Sigmoid colon (tissue), 7 donors: Measurements from ENCODE around the gene GDPD5. TPM values are rescaled to one million over a fixed set of nuclear protein-coding genes. Genes with fewer than 3 reads are reported as not detected.

Experiments used
- DNase-seq: peaks from one replicate; pipeline ENCODE4 v3.0.0-alpha.2; 2019
- H3K27ac ChIP-seq, 4 donors: fragments of 200-600 bp; sonication (generic); one replicate each; pipeline ENCODE4 v1.5.1; 2016 to 2019; ENCODE audit warnings: mild to moderate bottlenecking in 1 of 4
- H3K27me3 ChIP-seq, 3 donors: fragments of 200-600 bp; sonication (generic); one replicate each; pipeline ENCODE4 v1.5.1; 2019; ENCODE audit warnings: mild to moderate bottlenecking in 1 of 3
- H3K36me3 ChIP-seq, 4 donors: fragments of 200-600 bp; sonication (generic); one replicate each; pipeline ENCODE4 v1.5.1; 2016 to 2019
- H3K4me1 ChIP-seq, 4 donors: fragments of 200-600 bp; sonication (generic); one replicate each; pipeline ENCODE4 v1.5.1; 2017 to 2019
- H3K4me3 ChIP-seq, 4 donors: fragments of 200-600 bp; sonication (generic); one replicate each; pipeline ENCODE4 v1.5.1; 2017 to 2019; ENCODE audit warnings: mild to moderate bottlenecking in 2 of 4, moderate library complexity in 1 of 4
- H3K9me3 ChIP-seq, 4 donors: fragments of 200-600 bp in 3 of 4; sonication (generic) in 3 of 4; one replicate each; pipeline versions ENCODE4 v1.5.1 to v1.6.1; 2013 to 2019
- EP300 ChIP-seq, 4 donors: sonication (generic); formaldehyde crosslinking; IDR thresholded peaks; one replicate each; pipeline ENCODE4 v1.6.1; 2017; ENCODE audit warnings: antibody characterized with exemption in 4 of 4
- POLR2A ChIP-seq, 2 donors: fragments of 450-650 bp; IDR thresholded peaks; one replicate each; pipeline ENCODE4 v1.6.1; 2016; ENCODE audit warnings: antibody characterized with exemption in 2 of 2, mild to moderate bottlenecking in 2 of 2, moderate library complexity in 2 of 2
- POLR2AphosphoS5 ChIP-seq, 4 donors: sonication (generic); formaldehyde crosslinking; IDR thresholded peaks; one replicate each; pipeline ENCODE4 v1.6.1; 2017; ENCODE audit warnings: antibody characterized with exemption in 4 of 4
- WGBS, 2 donors: extraction: QIAGEN DNeasy Blood & Tissue Kit; methylation state at CpG; one replicate each; pipeline ENCODE4 v1.1.7; 2013; 5-methylcytosine and 5-hydroxymethylcytosine counted together
- intact Hi-C: fragments of 100-400 bp; cut with DNase I; formaldehyde crosslinking; loops from one replicate; pipeline ENCODE4 v1.15.1; 2023
- polyA plus RNA-seq, 3 donors: library from polyadenylated mRNA; stranded (reverse); fragments of 200-250 nt; gene quantifications; one replicate each; pipeline ENCODE4 v1.2.3, GENCODE V29; 2013
- total RNA-seq, 4 donors: library from RNA; depleted of rRNA; stranded (reverse); fragments of >200 nt; gene quantifications; one replicate each; pipeline ENCODE4 v1.1.0, GENCODE V29; 2016
- TF ChIP-seq, protein P1 (sequence below), 4 experiments: fragments of 450-650 bp in 3 of 4; fragments of 200-600 bp in 1 of 4; IDR thresholded peaks; one replicate each; pipeline ENCODE4 v1.5.1; 2016 to 2019; ENCODE audit warnings: antibody characterized with exemption in 4 of 4, mild to moderate bottlenecking in 3 of 4, moderate library complexity in 2 of 4
- donor health status: healthy with polysubstance abuse.
- donor health status: Bipolar disorder and iron deficiency.
- donor health status: healthy.

GDPD5 gene
- total and polyA plus RNA-seq, 7 donors, result 2.4 to 8.1 (median 5.8) TPM; not detected in 1

DNA sequence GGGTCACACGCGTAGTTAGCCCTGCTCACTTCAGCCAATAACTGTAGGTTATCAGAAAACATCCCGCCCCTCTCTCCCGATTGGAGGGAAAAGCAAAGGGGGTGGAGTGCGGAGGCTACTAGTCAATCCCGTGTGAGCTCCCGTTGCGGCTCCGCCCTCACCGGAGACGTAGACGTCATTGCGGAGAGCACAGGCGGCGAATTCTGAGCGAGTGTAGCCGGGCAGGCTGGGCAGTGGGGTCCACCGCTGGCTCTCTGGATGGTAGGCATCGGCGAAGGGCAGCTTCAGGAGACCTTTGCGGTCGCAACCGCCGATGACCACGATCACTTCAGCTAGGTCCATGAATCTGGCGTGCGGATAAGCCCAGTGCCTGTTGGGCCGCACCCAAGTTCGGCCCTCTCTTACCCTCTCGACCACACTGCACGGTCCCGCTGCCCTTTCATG is 97.4 kb downstream of the GDPD5 start:
- Histone ChIP-seq H3K9me3 (peaks cover 0 to 4% (median 0%) of the 10 kb centered on the region in 4 donors), H3K27me3 (peaks cover 9 to 48% (median 44%) of the 10 kb centered on the region in 3 donors), H3K4me1 (peaks cover 0 to 29% (median 18%) of the 10 kb centered on the region in 4 donors), H3K36me3 (peaks cover 0 to under 1% (median 0%) of the 10 kb centered on the region in 4 donors), H3K4me3 (peak overlapping the region; percentile 21 to 48 (median 42)), H3K27ac (peak overlapping the region in 3 of 4 donors; percentile 20 to 60 (median 25))
- TF ChIP-seq EP300 (IDR thresholded peaks at IDR 0.05), result no peak
- peak; percentile 21 to 36 for TF ChIP-seq POLR2A (IDR thresholded peaks at IDR 0.05)
- peak in 3 of 4 donors; percentile 60 to 71 (median 63) for TF ChIP-seq POLR2AphosphoS5 (IDR thresholded peaks at IDR 0.05)
- peak; percentile 92 for DNase-seq
- intact Hi-C loops, result no loop called here
- 25 to 42% methylated on average over 32 of the region's 32 CpGs for whole genome bisulfite sequencing, 2 donors

DNA sequence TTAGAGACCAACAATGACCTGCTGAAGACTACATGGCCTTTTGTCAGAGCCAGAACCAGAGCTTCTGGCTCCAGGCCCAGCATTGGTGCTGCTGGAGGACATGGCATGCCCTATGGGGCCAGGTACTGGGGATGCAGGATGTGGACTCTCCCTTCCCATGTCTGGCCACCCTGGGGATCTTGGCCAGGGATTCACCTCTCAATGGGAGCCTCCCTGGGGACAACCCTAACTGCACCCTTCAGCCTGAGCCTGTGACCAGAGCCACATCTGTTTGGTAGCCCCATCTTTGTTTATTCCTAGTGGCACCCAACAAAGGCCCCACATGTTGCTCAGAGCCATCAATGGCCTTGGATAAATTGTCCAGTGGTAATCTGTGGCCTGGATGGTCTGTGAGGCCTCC is 98.6 kb downstream of the GDPD5 start:
- H3K9me3 ChIP-seq, result peaks cover 0 to 4% (median 0%) of the 10 kb centered on the region in 4 donors
- no peak overlapping the region for H3K27ac ChIP-seq
- H3K4me1 ChIP-seq, result peaks cover 0 to 29% (median 21%) of the 10 kb centered on the region in 4 donors
- no peak overlapping the region for H3K4me3 ChIP-seq
- peaks cover 9 to 37% (median 35%) of the 10 kb centered on the region in 3 donors for H3K27me3 ChIP-seq
- intact Hi-C loops, result no loop called here
- DNase-seq, result no peak
- no peak for TF ChIP-seq EP300 (IDR thresholded peaks at IDR 0.05)
- TF ChIP-seq, protein P1, sequence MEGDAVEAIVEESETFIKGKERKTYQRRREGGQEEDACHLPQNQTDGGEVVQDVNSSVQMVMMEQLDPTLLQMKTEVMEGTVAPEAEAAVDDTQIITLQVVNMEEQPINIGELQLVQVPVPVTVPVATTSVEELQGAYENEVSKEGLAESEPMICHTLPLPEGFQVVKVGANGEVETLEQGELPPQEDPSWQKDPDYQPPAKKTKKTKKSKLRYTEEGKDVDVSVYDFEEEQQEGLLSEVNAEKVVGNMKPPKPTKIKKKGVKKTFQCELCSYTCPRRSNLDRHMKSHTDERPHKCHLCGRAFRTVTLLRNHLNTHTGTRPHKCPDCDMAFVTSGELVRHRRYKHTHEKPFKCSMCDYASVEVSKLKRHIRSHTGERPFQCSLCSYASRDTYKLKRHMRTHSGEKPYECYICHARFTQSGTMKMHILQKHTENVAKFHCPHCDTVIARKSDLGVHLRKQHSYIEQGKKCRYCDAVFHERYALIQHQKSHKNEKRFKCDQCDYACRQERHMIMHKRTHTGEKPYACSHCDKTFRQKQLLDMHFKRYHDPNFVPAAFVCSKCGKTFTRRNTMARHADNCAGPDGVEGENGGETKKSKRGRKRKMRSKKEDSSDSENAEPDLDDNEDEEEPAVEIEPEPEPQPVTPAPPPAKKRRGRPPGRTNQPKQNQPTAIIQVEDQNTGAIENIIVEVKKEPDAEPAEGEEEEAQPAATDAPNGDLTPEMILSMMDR (IDR thresholded peaks at IDR 0.05), result no peak
- no peak for TF ChIP-seq POLR2AphosphoS5 (IDR thresholded peaks at IDR 0.05)
- TF ChIP-seq POLR2A (IDR thresholded peaks at IDR 0.05), result no peak
- peaks cover 0 to 10% (median 0%) of the 10 kb centered on the region in 4 donors for H3K36me3 ChIP-seq

DNA sequence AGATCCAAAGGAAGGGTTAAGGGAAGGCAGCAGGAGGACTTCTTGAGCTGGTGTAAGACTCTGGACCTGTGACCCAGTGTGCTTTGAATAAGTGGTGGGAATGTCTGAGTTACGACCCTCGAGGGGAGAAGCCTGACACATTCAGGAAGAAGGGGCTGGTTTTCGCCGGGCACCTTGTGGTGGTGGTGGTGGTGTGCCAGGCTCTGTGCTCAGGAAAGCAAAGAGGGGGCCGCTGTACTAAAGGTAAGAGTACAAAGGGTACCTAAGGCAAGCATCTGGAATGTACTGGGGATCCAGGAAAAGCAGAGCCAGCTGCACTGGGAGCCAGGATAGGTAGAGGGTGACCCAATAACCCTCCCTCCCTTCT is 99.0 kb downstream of the GDPD5 start:
- H3K36me3 ChIP-seq, result peaks cover 0 to 10% (median 0%) of the 10 kb centered on the region in 4 donors
- TF ChIP-seq, protein P1 (IDR thresholded peaks at IDR 0.05), result no peak
- TF ChIP-seq POLR2AphosphoS5 (IDR thresholded peaks at IDR 0.05) (no peak), POLR2A (IDR thresholded peaks at IDR 0.05) (no peak), EP300 (IDR thresholded peaks at IDR 0.05) (no peak)
- intact Hi-C loops, result no loop called here
- WGBS, 2 donors, result 91 to 92% methylated on average over 5 of the region's 5 CpGs
- H3K4me1 ChIP-seq, result peaks cover 0 to 29% (median 23%) of the 10 kb centered on the region in 4 donors
- no peak for DNase-seq
- peaks cover 9 to 32% (median 30%) of the 10 kb centered on the region in 3 donors for H3K27me3 ChIP-seq
- H3K9me3 ChIP-seq, result peaks cover 0 to 4% (median 0%) of the 10 kb centered on the region in 4 donors
- no peak overlapping the region for H3K27ac ChIP-seq
- H3K4me3 ChIP-seq, result no peak overlapping the region

DNA sequence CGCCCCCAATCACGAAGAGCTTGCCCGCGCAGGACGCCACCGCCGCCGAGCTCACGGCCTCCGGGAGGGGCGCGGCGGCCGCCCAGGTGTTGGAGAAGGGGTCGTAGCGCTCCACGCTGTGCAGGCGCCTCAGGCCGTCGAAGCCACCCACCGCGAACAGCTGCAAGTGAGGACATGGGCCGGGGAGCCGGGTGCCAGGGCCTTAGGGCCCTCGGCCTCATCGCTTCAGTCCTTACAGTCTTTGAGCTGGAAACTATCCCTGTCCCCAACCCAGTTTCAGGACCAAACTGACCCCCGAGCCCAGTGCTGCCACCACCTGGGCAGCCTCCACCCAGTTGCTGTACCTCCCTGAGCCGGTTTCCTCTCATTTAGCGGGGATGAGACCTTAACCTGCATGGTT is 100.3 kb downstream of the GDPD5 start:
- TF ChIP-seq EP300 (IDR thresholded peaks at IDR 0.05) (no peak), POLR2AphosphoS5 (IDR thresholded peaks at IDR 0.05) (no peak), POLR2A (IDR thresholded peaks at IDR 0.05) (no peak)
- TF ChIP-seq, protein P1 (IDR thresholded peaks at IDR 0.05), result no peak
- WGBS, 2 donors, result 88 to 92% methylated on average over 29 of the region's 29 CpGs
- Histone ChIP-seq H3K4me3 (no peak overlapping the region), H3K9me3 (peaks cover 0 to 4% (median 0%) of the 10 kb centered on the region in 4 donors), H3K4me1 (peaks cover 0 to 24% (median 19%) of the 10 kb centered on the region in 4 donors), H3K36me3 (peaks cover 0 to 10% (median 0%) of the 10 kb centered on the region in 4 donors), H3K27me3 (peaks cover 6 to 19% (median 18%) of the 10 kb centered on the region in 3 donors), H3K27ac (no peak overlapping the region)
- intact Hi-C loops, result no loop called here
- no peak for DNase-seq

DNA sequence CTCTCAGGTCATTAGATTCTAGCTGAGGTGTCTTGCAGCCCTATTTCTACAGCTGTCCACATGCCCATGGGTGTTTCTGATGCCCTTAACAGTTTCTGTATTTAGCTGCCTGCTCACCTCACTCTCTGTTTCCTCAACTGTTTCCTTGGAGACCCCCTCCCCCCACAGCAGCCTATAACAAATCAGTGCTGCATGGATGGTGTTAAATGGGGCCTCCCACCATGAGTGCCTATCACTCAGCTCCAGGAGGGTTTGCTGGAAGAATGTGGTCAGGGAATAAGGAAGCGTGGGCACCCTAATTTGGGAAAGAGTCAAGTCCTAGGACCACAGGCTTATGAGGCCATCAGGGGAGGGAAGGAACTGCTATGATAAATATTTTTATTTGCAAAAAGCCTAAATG is 101.3 kb downstream of the GDPD5 start:
- TF ChIP-seq POLR2AphosphoS5 (IDR thresholded peaks at IDR 0.05), result no peak
- no peak for TF ChIP-seq POLR2A (IDR thresholded peaks at IDR 0.05)
- TF ChIP-seq, protein P1 (IDR thresholded peaks at IDR 0.05), result no peak
- TF ChIP-seq EP300 (IDR thresholded peaks at IDR 0.05), result no peak
- Histone ChIP-seq H3K9me3 (peaks cover 0 to under 1% (median 0%) of the 10 kb centered on the region in 4 donors), H3K27me3 (peaks cover under 1 to 12% (median 11%) of the 10 kb centered on the region in 3 donors), H3K4me1 (peaks cover 0 to 17% (median 13%) of the 10 kb centered on the region in 4 donors), H3K4me3 (no peak overlapping the region), H3K36me3 (peaks cover 0 to 10% (median 0%) of the 10 kb centered on the region in 4 donors), H3K27ac (no peak overlapping the region)
- no peak for DNase-seq
- 87 to 95% methylated on average over 1 of the region's 1 CpG for WGBS, 2 donors
- intact Hi-C loops, result no loop called here
